WI38 (cell line): ENCODE results near the gene PIEZO2.

Experiments used
- H3K4me3 ChIP-seq: 2 replicates; pipeline ENCODE4 v1.5.1; 2011; ENCODE audit warnings: low read depth, mild to moderate bottlenecking, control low read depth, low read length
- TF ChIP-seq, protein P1 (sequence below): IDR thresholded peaks from 2 replicates; pipeline ENCODE4 v1.5.1; 2012; ENCODE audit warnings: low read depth, mild to moderate bottlenecking, control low read depth, low read length

The PIEZO2 gene

DNA sequence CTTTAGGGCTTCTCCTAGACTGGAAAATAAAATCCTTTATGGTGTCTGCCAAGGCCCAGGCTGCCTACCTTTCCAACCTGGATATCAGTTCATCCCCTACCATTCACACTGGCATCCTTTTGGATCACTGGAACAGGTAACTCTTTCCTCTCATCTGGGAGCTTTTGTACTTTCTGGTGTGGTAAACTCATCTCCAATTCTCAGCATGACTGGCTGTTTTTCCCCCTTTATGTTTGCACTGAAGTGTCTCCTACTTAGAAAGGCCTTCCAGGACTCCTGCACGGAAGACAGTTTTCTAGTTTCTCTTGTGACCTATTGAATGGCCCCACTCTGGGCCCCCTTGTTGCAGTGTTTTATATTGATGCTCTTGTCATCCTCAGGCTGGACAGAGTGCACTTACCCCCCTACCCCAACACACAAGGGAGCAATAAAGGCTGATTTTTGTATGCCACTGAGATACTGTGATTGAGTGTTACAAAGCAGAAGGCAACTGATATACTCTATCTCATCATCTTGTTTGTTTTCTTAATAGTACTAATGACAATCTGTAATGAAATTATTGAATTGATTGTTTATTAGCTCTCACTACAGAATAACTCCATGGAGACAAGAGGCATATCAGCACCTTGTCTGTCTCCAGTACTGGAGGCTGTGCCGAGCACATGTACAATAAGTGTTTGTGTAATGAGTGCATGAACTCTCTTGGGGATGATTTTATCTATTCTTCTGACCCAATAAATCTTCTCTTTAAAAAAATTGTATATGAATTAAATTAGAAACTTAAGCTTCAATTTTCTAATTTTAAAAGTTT, 129.9 kb downstream of the PIEZO2 start:
- H3K4me3 ChIP-seq, result no peak overlapping the region
- TF ChIP-seq, protein P1, sequence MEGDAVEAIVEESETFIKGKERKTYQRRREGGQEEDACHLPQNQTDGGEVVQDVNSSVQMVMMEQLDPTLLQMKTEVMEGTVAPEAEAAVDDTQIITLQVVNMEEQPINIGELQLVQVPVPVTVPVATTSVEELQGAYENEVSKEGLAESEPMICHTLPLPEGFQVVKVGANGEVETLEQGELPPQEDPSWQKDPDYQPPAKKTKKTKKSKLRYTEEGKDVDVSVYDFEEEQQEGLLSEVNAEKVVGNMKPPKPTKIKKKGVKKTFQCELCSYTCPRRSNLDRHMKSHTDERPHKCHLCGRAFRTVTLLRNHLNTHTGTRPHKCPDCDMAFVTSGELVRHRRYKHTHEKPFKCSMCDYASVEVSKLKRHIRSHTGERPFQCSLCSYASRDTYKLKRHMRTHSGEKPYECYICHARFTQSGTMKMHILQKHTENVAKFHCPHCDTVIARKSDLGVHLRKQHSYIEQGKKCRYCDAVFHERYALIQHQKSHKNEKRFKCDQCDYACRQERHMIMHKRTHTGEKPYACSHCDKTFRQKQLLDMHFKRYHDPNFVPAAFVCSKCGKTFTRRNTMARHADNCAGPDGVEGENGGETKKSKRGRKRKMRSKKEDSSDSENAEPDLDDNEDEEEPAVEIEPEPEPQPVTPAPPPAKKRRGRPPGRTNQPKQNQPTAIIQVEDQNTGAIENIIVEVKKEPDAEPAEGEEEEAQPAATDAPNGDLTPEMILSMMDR, result no peak

DNA sequence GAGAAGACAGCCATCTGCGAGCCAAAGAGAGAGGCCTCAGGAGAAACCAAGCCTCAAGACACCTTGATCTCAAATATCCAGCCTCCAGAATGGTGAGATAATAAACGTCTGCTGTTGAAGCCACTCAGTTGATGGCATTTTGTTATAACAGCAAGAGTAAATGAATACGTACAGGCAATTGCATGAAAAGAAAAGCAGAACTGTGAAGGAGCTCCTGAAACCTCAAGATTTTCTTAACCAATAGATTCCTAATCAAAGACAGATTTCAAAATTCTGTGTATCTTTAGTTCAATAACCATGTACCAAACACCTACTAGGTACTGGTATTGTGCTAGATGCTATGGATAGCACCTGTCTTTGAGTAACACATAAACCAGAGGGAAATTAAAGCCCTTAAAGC, 139.5 kb downstream of the PIEZO2 start:
- no peak overlapping the region for H3K4me3 ChIP-seq
- TF ChIP-seq, protein P1, result no peak

DNA sequence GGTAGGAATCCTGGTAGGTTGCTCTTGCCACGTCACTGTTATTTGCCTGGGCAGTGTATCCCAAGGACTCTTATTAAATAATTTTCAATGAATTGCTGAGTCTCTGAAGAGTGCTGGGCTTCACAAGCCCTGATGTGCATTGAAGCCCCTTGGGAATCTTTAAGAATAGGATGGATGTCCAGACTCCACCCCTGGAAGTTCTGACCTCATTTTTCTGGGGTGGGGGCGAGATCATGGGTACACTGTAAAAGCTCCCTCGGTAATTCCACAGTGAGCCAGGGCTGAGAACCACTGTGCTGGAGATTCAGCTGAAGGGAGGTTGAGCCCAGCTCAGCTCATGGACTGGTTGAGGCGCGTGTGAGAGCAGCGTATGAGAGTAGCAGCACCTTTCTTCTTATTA, 140.2 kb downstream of the PIEZO2 start:
- TF ChIP-seq, protein P1, result no peak
- H3K4me3 ChIP-seq, result no peak overlapping the region

DNA sequence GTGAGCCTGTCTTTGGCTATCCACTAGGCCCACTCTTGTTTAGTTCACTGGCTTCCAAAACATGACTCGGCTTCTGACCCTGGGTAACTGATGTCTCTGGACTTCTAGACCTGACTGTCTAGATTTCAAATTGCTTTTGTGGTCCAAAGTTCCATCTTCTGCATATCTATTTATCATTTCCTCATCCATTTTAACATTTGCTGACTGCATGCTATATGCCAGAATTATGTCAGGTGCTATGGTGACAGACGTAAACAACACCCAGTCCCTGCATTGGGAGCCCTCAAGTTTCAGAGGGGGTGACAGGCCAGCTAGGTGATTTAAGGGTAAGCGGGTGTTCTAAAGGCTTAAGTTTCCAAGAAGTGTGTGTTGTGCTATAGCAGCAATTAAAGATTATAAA, 140.9 kb downstream of the PIEZO2 start:
- TF ChIP-seq, protein P1, result no peak
- H3K4me3 ChIP-seq, result no peak overlapping the region

DNA sequence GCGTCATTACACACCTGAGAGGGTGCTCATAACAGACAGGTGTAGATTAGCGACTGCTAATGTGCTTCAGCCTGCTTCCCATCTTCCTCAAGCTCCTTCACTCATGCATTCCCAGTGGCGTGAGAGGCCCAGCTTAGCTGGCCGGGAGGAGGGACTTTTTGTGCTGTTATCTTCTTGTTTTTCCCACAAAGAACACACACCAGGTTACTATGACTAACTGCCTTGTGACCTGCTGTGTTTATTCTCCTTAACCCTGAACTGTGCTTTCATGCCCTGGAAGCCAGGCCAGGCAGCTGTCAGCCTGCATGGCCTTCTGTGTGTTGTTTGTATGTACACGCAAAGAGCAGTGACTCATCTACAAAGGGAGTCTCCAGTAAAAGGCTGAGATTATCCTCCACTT, 143.8 kb downstream of the PIEZO2 start:
- H3K4me3 ChIP-seq, result peak overlapping the region; percentile 18; the same call in 1 of the 2 replicates
- TF ChIP-seq, protein P1, result no peak

DNA sequence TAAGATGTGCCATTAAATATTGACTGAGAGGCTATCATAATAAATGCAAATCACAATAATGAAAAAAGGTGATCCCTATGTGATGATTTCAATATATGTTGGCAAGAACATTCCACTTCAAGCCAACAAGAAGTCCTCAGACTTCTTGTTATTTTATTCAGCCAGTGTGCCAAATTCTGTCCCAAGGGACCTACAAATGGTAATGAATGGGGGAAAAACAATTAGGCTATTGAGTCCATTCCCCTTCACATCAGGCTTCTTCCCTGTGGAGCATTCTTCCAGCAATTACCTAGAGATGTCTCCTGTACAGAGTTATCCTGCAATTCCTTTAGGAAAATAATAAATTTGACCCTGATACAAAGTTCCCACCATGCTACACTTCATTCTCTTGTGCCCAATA, 144.4 kb downstream of the PIEZO2 start:
- H3K4me3 ChIP-seq, result peak overlapping the region; percentile 18; the same call in 1 of the 2 replicates
- TF ChIP-seq, protein P1, result no peak

DNA sequence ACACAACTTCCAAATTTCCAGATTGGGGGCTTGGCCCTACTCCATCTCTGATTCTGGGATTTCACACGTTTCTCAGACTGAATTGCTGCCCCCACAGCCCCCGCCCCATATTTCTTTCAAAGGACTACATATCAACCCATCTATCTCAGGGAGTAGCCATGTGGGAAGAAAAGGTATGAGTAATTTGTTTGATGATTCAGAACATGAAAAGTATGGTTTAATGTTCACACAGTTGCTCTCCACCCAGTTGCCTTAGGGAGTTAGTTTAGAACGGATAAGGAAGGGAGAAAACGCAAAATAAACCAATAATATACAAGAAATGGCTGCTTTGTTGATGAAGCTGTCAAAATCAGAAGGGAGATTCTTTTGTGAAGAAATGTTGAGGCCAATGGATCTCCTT, 145.1 kb downstream of the PIEZO2 start:
- no peak overlapping the region for H3K4me3 ChIP-seq
- TF ChIP-seq, protein P1, result no peak
